IPS DF 6.9 (cell line): ENCODE data around the gene OR10K1.
"Not testable (repeated sequence)": the region's sequence is repeated elsewhere in the genome, so short reads cannot be mapped to it uniquely, and the experiment has no call there.

Source experiments
- DNase-seq: peaks from one replicate; pipeline ENCODE4 v3.0.0-alpha.2; 2013; ENCODE audit warnings: low read depth, low spot score
- H3K27ac ChIP-seq: one replicate; pipeline ENCODE4 v1.5.1; 2013; ENCODE audit warnings: low read length, control low read depth
- H3K27me3 ChIP-seq: 2 replicates; pipeline ENCODE4 v1.6.1; 2013; ENCODE audit warnings: mild to moderate bottlenecking, low read length; ENCODE audit not compliant: control insufficient read depth, insufficient read depth
- H3K36me3 ChIP-seq: 2 replicates; pipeline ENCODE4 v1.6.1; 2013; ENCODE audit warnings: low read length; ENCODE audit not compliant: control insufficient read depth, insufficient read depth
- H3K4me1 ChIP-seq: 2 replicates; pipeline ENCODE4 v1.6.1; 2013; ENCODE audit warnings: low read length; ENCODE audit not compliant: control insufficient read depth, insufficient read depth
- H3K4me3 ChIP-seq: 2 replicates; pipeline ENCODE4 v1.5.1; 2013; ENCODE audit warnings: mild to moderate bottlenecking, low read length
- H3K9me3 ChIP-seq: 2 replicates; pipeline ENCODE4 v1.6.1; 2013; ENCODE audit warnings: low read length, inconsistent platforms; ENCODE audit not compliant: control insufficient read depth, insufficient read depth
- WGBS: extraction: QIAGEN DNeasy Blood & Tissue Kit; methylation state at CpG from one replicate; pipeline ENCODE4 v1.1.7; 2013; ENCODE audit warnings: mixed read lengths, missing lambda C conversion rate; ENCODE audit not compliant: insufficient read length, insufficient coverage; 5-methylcytosine and 5-hydroxymethylcytosine counted together

Gene OR10K1

GRCh38 chr1:158461534-158461933 lies at the start of gene OR10K1:
Gene OR10K1 (plus strand): TSS chr1:158461834. CDS start chr1:158465562, 3,728 bp downstream.
- Histone ChIP-seq H3K27me3 (no peaks in the 10 kb centered on the region), H3K4me1 (no peaks in the 10 kb centered on the region), H3K36me3 (no peaks in the 10 kb centered on the region), H3K27ac (no peak within 1 kb of the TSS), H3K9me3 (no peaks in the 10 kb centered on the region), H3K4me3 (no peak within 1 kb of the TSS)
- no CpG with 5 or more reads among the region's 2 CpGs for WGBS
- no peak for DNase-seq

GRCh38 chr1:158414651-158415345 lies 46.8 kb upstream of the OR10K1 start:
- Histone ChIP-seq H3K36me3 (no peaks in the 10 kb centered on the region), H3K27ac (no peak overlapping the region), H3K9me3 (no peaks in the 10 kb centered on the region; the same call in 1 of the 2 replicates), H3K27me3 (no peaks in the 10 kb centered on the region), H3K4me3 (no peak overlapping the region), H3K4me1 (no peaks in the 10 kb centered on the region)
- WGBS = no CpG with 5 or more reads among the region's 4 CpGs
- no peak for DNase-seq

- no peak for DNase-seq
- H3K4me1 ChIP-seq = no peaks in the 10 kb centered on the region
- H3K9me3 ChIP-seq = no peaks in the 10 kb centered on the region
- no peaks in the 10 kb centered on the region for H3K27me3 ChIP-seq
- H3K27ac ChIP-seq = no peak overlapping the region
- H3K4me3 ChIP-seq = no peak overlapping the region
- no peaks in the 10 kb centered on the region for H3K36me3 ChIP-seq
Measured at GRCh38 chr1:158417586-158417985, 44.0 kb upstream of the OR10K1 start.

GRCh38 chr1:158422212-158422611 lies 39.4 kb upstream of the OR10K1 start:
- Histone ChIP-seq H3K27ac (no peak overlapping the region), H3K36me3 (no peaks in the 10 kb centered on the region), H3K4me1 (no peaks in the 10 kb centered on the region), H3K9me3 (no peaks in the 10 kb centered on the region), H3K27me3 (no peaks in the 10 kb centered on the region), H3K4me3 (no peak overlapping the region)
- DNase-seq = peak; percentile 5

GRCh38 chr1:158425027-158425426 lies 36.6 kb upstream of the OR10K1 start:
- no peak overlapping the region for H3K4me3 ChIP-seq
- DNase-seq = no peak
- H3K36me3 ChIP-seq = no peaks in the 10 kb centered on the region
- no peaks in the 10 kb centered on the region for H3K9me3 ChIP-seq
- no peaks in the 10 kb centered on the region for H3K4me1 ChIP-seq
- no peaks in the 10 kb centered on the region for H3K27me3 ChIP-seq
- no peak overlapping the region for H3K27ac ChIP-seq

- Histone ChIP-seq H3K27ac (no peak within 1 kb of the TSS), H3K4me1 (no peaks in the 10 kb centered on the region), H3K9me3 (no peaks in the 10 kb centered on the region), H3K4me3 (no peak within 1 kb of the TSS), H3K27me3 (no peaks in the 10 kb centered on the region), H3K36me3 (no peaks in the 10 kb centered on the region)
- no CpG with 5 or more reads among the region's 1 CpG for WGBS
- no peak for DNase-seq
Measured at GRCh38 chr1:158426137-158426536, 35.5 kb upstream of the OR10K1 start, which contains the start of gene OR10K2. Gene OR10K2 (minus strand): TSS chr1:158426237. CDS start chr1:158420866, 5,371 bp downstream.

GRCh38 chr1:158430163-158430562 lies 31.5 kb upstream of the OR10K1 start:
- H3K27me3 ChIP-seq, DNase-seq, H3K4me3 ChIP-seq, H3K36me3 ChIP-seq, H3K9me3 ChIP-seq, H3K4me1 ChIP-seq, H3K27ac ChIP-seq: not testable (repeated sequence)
- WGBS = no CpG with 5 or more reads among the region's 3 CpGs

GRCh38 chr1:158434741-158435140 lies 26.9 kb upstream of the OR10K1 start:
- Histone ChIP-seq H3K27me3 (no peaks in the 10 kb centered on the region), H3K4me1 (no peaks in the 10 kb centered on the region), H3K36me3 (no peaks in the 10 kb centered on the region), H3K27ac (no peak overlapping the region), H3K4me3 (no peak overlapping the region), H3K9me3 (no peaks in the 10 kb centered on the region)
- no CpG with 5 or more reads among the region's 3 CpGs for WGBS
- DNase-seq = no peak

- Histone ChIP-seq H3K4me1 (no peaks in the 10 kb centered on the region), H3K27ac (no peak overlapping the region), H3K4me3 (no peak overlapping the region), H3K9me3 (no peaks in the 10 kb centered on the region), H3K36me3 (no peaks in the 10 kb centered on the region), H3K27me3 (no peaks in the 10 kb centered on the region)
- no peak for DNase-seq
- no CpG with 5 or more reads among the region's 4 CpGs for WGBS
Measured at GRCh38 chr1:158445376-158445775, 16.3 kb upstream of the OR10K1 start.

GRCh38 chr1:158454537-158454936 lies 7.1 kb upstream of the OR10K1 start:
- Histone ChIP-seq H3K9me3 (no peaks in the 10 kb centered on the region), H3K4me1 (no peaks in the 10 kb centered on the region), H3K36me3 (no peaks in the 10 kb centered on the region), H3K27me3 (no peaks in the 10 kb centered on the region), H3K27ac (no peak overlapping the region), H3K4me3 (no peak overlapping the region)
- no peak for DNase-seq
- WGBS = no CpG with 5 or more reads among the region's 1 CpG

- Histone ChIP-seq H3K4me1 (no peaks in the 10 kb centered on the region), H3K36me3 (no peaks in the 10 kb centered on the region), H3K9me3 (no peaks in the 10 kb centered on the region), H3K4me3 (no peak overlapping the region), H3K27ac (no peak overlapping the region), H3K27me3 (no peaks in the 10 kb centered on the region)
- no peak for DNase-seq
Measured at GRCh38 chr1:158457246-158457645, 4.4 kb upstream of the OR10K1 start.
